Nephron (organoid): Measurements from ENCODE around the gene RPRD1B.

ENCODE experiments used
- H3K27ac Mint-ChIP-seq, 3 experiments: 2 replicates each; pipeline ENCODE4 v1.8.0; 2020; ENCODE audit warnings: mixed read lengths in 3 of 3, mild to moderate bottlenecking in 2 of 3, moderate library complexity in 1 of 3
- H3K27me3 Mint-ChIP-seq: 2 replicates; pipeline ENCODE4 v1.8.0; 2021; ENCODE audit warnings: low read depth, mild to moderate bottlenecking, moderate library complexity, mixed read lengths
- H3K36me3 Mint-ChIP-seq: 2 replicates; pipeline ENCODE4 v1.8.0; 2020; ENCODE audit warnings: low read depth, mixed read lengths
- H3K4me1 Mint-ChIP-seq: 2 replicates; pipeline ENCODE4 v1.8.0; 2020; ENCODE audit warnings: mixed read lengths
- H3K4me3 Mint-ChIP-seq, 3 experiments: 2 replicates each; pipeline ENCODE4 v1.8.0; 2020; ENCODE audit warnings: mild to moderate bottlenecking in 3 of 3, mixed read lengths in 3 of 3, moderate library complexity in 2 of 3
- H3K9me3 Mint-ChIP-seq: 2 replicates; pipeline ENCODE4 v1.8.0; 2020; ENCODE audit warnings: mixed read lengths
- CTCF ChIP-seq, 3 experiments: fragments of 200-600 bp; sonication (generic); IDR thresholded peaks; one replicate each; pipeline ENCODE4 v1.5.0; 2021; ENCODE audit warnings: antibody characterized with exemption in 3 of 3; ENCODE audit not compliant: unreplicated experiment in 3 of 3

The RPRD1B gene

DNA sequence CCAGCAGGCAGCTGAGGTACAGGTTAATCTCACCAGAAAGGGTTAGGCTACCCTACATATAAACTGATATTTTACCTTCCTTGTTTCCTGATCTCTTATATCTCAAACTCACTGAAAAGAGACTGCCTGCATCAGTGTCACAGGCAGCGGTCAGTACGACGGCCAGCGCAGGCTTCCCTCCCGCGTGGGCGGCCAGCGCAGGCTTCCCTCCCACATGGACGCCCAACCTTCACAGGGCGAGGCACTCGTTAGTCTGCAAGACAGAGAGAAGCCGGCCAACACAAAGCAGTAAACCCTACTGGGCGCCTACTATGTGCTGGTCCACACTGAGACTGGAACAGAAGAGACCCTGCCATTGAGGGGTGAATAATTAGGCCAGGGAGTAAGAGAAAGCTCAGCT lies 33.3 kb upstream of the RPRD1B start:
- Mint-ChIP-seq H3K9me3 (no peaks in the 10 kb centered on the region), H3K27ac (no peak overlapping the region), H3K36me3 (peaks cover 60% of the 10 kb centered on the region), H3K27me3 (no peaks in the 10 kb centered on the region), H3K4me3 (no peak overlapping the region), H3K4me1 (peaks cover 52% of the 10 kb centered on the region)
- no peak for TF ChIP-seq CTCF (IDR thresholded peaks at IDR 0.05; ENCODE audit: unreplicated experiment in 3 of 3)

DNA sequence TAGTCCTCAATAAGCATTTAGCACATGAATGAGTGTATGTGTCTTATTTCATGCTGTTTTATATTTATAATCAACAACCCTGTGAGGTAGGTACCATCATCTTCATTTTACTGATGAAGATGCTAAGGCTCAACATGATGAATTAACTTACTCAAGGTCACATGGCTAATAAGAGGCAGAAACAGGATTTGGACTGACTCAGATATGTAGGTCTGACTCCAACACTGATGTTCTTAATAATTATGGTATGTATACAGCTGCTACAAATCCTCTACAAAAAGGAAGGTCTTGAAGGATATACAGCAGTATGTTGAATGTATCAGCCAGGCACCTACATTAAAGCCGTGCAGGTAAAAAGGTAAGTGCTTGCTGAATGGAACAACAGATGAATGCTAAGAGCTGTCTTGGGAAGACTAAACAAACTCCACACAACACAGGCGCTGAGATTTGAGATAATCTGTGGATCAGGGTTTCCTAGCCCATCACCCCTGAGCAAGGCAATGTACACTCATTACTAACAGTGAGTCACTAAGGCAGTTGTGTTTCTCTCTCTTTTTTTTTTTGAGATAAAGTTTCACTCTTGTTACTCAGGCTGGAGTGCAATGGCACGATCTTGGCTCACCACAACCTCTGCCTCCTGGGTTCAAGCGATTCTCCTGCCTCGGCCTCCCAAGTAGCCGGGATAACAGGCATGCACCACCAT lies 32.2 kb upstream of the RPRD1B start:
- Mint-ChIP-seq H3K9me3 (no peaks in the 10 kb centered on the region), H3K36me3 (peaks cover 54% of the 10 kb centered on the region), H3K4me1 (peaks cover 56% of the 10 kb centered on the region), H3K4me3 (no peak overlapping the region), H3K27ac (no peak overlapping the region), H3K27me3 (no peaks in the 10 kb centered on the region)
- no peak for TF ChIP-seq CTCF (IDR thresholded peaks at IDR 0.05; ENCODE audit: unreplicated experiment in 3 of 3)

- H3K36me3 Mint-ChIP-seq = peaks cover 53% of the 10 kb centered on the region
- H3K9me3 Mint-ChIP-seq = no peaks in the 10 kb centered on the region
- no peaks in the 10 kb centered on the region for H3K27me3 Mint-ChIP-seq
- no peak overlapping the region for H3K4me3 Mint-ChIP-seq
- H3K4me1 Mint-ChIP-seq = peaks cover 58% of the 10 kb centered on the region
- H3K27ac Mint-ChIP-seq = no peak overlapping the region
- TF ChIP-seq CTCF (IDR thresholded peaks at IDR 0.05; ENCODE audit: unreplicated experiment in 3 of 3) = no peak
These were observed 31.6 kb upstream of the RPRD1B start for GRCh38 chr20:38001981-38002380.

DNA sequence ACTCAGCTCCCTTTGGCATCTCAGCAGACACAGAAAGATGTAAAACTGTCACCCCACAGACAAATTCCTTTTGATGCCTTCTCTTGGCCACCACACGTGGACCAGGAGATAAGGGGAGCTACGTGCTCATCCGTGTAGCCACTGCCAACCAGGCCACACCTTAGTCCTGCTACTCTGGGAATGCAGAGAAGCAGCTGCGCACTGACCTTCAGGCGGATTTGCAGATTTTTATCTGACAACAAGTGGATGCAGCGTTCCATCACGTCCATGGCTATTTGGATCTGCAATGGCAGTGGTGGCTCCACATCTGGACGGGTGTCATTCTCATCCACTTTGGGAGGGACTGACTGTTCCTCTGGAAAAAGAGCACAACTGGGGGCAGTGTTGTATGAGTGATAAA lies 31.1 kb upstream of the RPRD1B start:
- Mint-ChIP-seq H3K4me3 (no peak overlapping the region), H3K4me1 (peaks cover 57% of the 10 kb centered on the region), H3K27me3 (no peaks in the 10 kb centered on the region), H3K36me3 (peaks cover 49% of the 10 kb centered on the region), H3K27ac (no peak overlapping the region), H3K9me3 (no peaks in the 10 kb centered on the region)
- TF ChIP-seq CTCF (IDR thresholded peaks at IDR 0.05; ENCODE audit: unreplicated experiment in 3 of 3) = no peak

DNA sequence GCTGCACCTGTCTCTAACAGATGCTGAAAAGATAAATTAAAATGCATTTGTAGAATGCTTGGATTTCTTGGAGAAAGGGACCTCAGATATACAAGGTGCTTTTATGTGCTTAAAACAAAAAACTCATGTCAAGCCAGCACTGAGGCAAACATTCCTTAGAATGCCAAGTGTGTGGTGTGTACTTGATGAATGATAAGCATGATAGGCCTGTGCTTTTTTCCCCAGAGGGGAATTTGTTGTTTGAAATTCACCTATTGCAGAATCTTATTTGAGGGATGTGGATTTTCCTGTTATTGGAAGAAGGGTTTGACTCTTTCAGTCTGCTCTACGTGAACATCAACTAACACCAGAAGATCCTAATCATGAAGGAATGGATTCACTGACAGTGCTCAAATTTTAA lies 29.1 kb upstream of the RPRD1B start:
- no peaks in the 10 kb centered on the region for H3K27me3 Mint-ChIP-seq
- H3K9me3 Mint-ChIP-seq = no peaks in the 10 kb centered on the region
- no peak for TF ChIP-seq CTCF (IDR thresholded peaks at IDR 0.05; ENCODE audit: unreplicated experiment in 3 of 3)
- H3K4me1 Mint-ChIP-seq = peaks cover 52% of the 10 kb centered on the region
- peaks cover 47% of the 10 kb centered on the region for H3K36me3 Mint-ChIP-seq
- H3K27ac Mint-ChIP-seq = no peak overlapping the region
- H3K4me3 Mint-ChIP-seq = no peak overlapping the region

DNA sequence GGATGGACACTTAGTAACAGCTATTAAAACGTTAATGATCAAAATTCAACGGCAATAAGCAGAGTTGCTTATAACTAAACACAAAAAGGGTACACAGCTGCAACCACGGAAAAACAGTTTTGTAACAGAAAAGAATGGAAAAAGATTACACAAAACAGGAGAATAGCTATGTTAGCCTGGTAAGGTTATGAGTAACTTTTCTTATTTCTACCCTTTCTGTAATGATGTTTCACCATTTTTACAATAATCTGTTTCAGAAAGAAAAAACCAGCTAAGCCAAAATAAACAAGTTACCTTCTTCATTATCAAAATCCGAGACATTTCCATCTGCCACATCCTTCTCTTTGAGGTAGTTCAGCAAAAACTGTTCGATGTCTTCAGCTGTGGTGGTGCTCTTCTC lies 27.6 kb upstream of the RPRD1B start:
- Mint-ChIP-seq H3K27ac (no peak overlapping the region), H3K4me1 (peaks cover 45% of the 10 kb centered on the region), H3K27me3 (no peaks in the 10 kb centered on the region), H3K36me3 (peaks cover 43% of the 10 kb centered on the region), H3K9me3 (no peaks in the 10 kb centered on the region), H3K4me3 (no peak overlapping the region)
- no peak for TF ChIP-seq CTCF (IDR thresholded peaks at IDR 0.05; ENCODE audit: unreplicated experiment in 3 of 3)
